ENCODE results near the gene CES2. TPM values are rescaled to one million over a fixed set of nuclear protein-coding genes. Genes with fewer than 3 reads are reported as not detected.
A peak's percentile ranks its signal among the peaks of the same experiment; 100 is the strongest.
"Not testable (repeated sequence)": the region's sequence is repeated elsewhere in the genome, so short reads cannot be mapped to it uniquely, and the experiment has no call there.

CES2 gene
- total RNA-seq, 2 experiments from 2014 or later, result 32.5 to 32.7 TPM

DNA sequence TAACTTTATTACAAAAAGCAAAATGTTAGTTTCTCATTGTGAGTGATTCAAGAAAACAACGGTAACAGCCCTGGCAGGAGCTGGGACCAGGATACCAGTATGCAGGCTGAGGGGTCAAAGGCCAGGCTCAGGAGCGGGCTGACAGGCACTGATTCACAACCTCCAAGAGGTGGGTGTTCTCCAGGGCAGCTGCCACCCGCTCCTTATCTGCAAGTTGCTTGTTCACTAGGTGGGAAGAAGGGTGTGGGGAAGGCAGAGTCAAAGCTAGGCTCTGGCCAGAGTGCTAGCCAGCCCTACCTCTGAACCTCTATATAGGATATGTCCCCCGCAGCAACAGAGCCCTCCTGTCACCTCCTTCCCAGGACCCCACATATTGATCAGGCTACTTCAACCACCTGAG is 3.2 kb upstream of the CES2 start:
- Mint-ChIP-seq H3K27me3 (no peaks in the 10 kb centered on the region), H3K9me3 (no peaks in the 10 kb centered on the region), H3K4me1 (ENCODE audit: low read depth) (peaks cover 47% of the 10 kb centered on the region), H3K4me3 (peak overlapping the region; percentile 17), H3K36me3 (peaks cover 27% of the 10 kb centered on the region), H3K27ac (peak overlapping the region; percentile 97)
- intact Hi-C loops (cut with micrococcal nuclease), result no loop called here
- DNase-seq, result no peak
- ChIA-PET CTCF (interaction anchor here (1.3 to 2.3 kb wide), 3 partner anchors 36 to 204 kb away, joined by 6 to 10 read pairs (median 7); partner anchors contain the start of gene NAE1), POLR2A (no interaction called here)

GRCh38 chr16:66933776-66934137 is 1.6 kb upstream of the CES2 start:
- H3K36me3 Mint-ChIP-seq, result peaks cover 27% of the 10 kb centered on the region
- no peaks in the 10 kb centered on the region for H3K9me3 Mint-ChIP-seq
- DNase-seq, result peak; percentile 76
- POLR2A ChIA-PET, result interaction anchor here (0.6 to 1.5 kb wide), 8 partner anchors 15 to 103 kb away, joined by 3 to 4 read pairs (median 3); partner anchors contain the start of genes NAE1 and PDP2
- no peaks in the 10 kb centered on the region for H3K27me3 Mint-ChIP-seq
- H3K4me3 Mint-ChIP-seq, result peak overlapping the region; percentile 100
- intact Hi-C loops (cut with micrococcal nuclease), result no loop called here
- CTCF ChIA-PET, result interaction anchor here (0.7 to 2.3 kb wide), 4 partner anchors 37 to 221 kb away, joined by 3 to 10 read pairs (median 4); partner anchors contain the start of gene NAE1
- peaks cover 49% of the 10 kb centered on the region for H3K4me1 Mint-ChIP-seq (ENCODE audit: low read depth)
- peak overlapping the region; percentile 97 for H3K27ac Mint-ChIP-seq

- peak; percentile 93 for DNase-seq
- peaks cover 27% of the 10 kb centered on the region for H3K36me3 Mint-ChIP-seq
- CTCF ChIA-PET, result interaction anchor here (0.7 to 2.3 kb wide), 4 partner anchors 38 to 270 kb away, joined by 3 to 10 read pairs (median 4); partner anchors contain the start of gene NAE1
These were observed 1.0 kb upstream of the CES2 start, which contains the start of gene CIAO2B for GRCh38 chr16:66934138-66934838. Gene CIAO2B, minus strand, starts transcription at chr16:66934402. Its CDS starts 38 bp downstream, at chr16:66934364.

GRCh38 chr16:66934839-66935313 is 440 bp upstream of the CES2 start:
- peak overlapping the region; percentile 100 for H3K4me3 Mint-ChIP-seq
- ChIA-PET CTCF (interaction anchor here (0.7 to 2.0 kb wide), 3 partner anchors 104 to 269 kb away, joined by 3 to 4 read pairs (median 3); partner anchors contain the start of gene NAE1), POLR2A (interaction anchor here (1.5 kb wide), 1 partner anchor 20 kb away, joined by 4 read pairs; no protein-coding TSS in a partner anchor)
- DNase-seq; intact Hi-C loops (cut with micrococcal nuclease); H3K27me3 Mint-ChIP-seq; H3K9me3 Mint-ChIP-seq: not testable (repeated sequence)
- peak overlapping the region; percentile 97 for H3K27ac Mint-ChIP-seq
- H3K36me3 Mint-ChIP-seq, result peaks cover 27% of the 10 kb centered on the region
- H3K4me1 Mint-ChIP-seq (ENCODE audit: low read depth), result peaks cover 49% of the 10 kb centered on the region

More at GRCh38 chr16:66934138-66934838, 1.0 kb upstream of the CES2 start, which contains the start of gene CIAO2B:
- intact Hi-C loops (cut with micrococcal nuclease), result no loop called here
- POLR2A ChIA-PET, result interaction anchor here (1.5 kb wide), 1 partner anchor 19 kb away, joined by 4 read pairs; no protein-coding TSS in a partner anchor
- H3K9me3 Mint-ChIP-seq, result no peaks in the 10 kb centered on the region
- no peaks in the 10 kb centered on the region for H3K27me3 Mint-ChIP-seq
- peak within 1 kb of the TSS; percentile 97 for H3K27ac Mint-ChIP-seq
- peak within 1 kb of the TSS; percentile 100 for H3K4me3 Mint-ChIP-seq
- peaks cover 49% of the 10 kb centered on the region for H3K4me1 Mint-ChIP-seq (ENCODE audit: low read depth)

DNA sequence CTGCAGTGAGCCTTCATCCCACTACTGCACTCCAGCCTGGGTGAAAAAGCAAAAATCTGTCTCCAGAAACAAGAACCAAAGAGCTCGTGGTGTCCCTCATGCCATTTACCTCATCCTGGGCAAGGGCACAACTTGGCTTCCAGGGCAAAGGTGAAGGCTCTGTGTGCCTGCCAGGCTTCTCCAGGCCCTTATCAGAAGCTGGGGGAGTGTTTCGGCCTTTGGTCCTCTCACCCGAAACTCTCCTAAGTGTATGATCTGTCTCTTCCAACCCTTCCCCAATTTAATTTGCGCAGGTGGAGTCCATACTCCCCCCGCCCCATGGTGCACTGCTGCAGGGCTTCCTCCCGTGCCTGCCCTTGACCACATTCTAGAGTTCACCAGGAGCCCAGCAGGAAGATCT is 1.1 kb downstream of the CES2 start:
- ChIA-PET CTCF (interaction anchor here (0.6 to 0.9 kb wide), 3 partner anchors 10 to 62 kb away, joined by 3 read pairs; no protein-coding TSS in a partner anchor), POLR2A (no interaction called here)
- H3K4me1 Mint-ChIP-seq (ENCODE audit: low read depth), result peaks cover 49% of the 10 kb centered on the region
- intact Hi-C loops (cut with micrococcal nuclease), result no loop called here
- no peaks in the 10 kb centered on the region for H3K27me3 Mint-ChIP-seq
- no peaks in the 10 kb centered on the region for H3K9me3 Mint-ChIP-seq
- H3K36me3 Mint-ChIP-seq, result peaks cover 29% of the 10 kb centered on the region
- no peak for DNase-seq
- H3K27ac Mint-ChIP-seq, result peak overlapping the region; percentile 30
- peak overlapping the region; percentile 23 for H3K4me3 Mint-ChIP-seq

DNA sequence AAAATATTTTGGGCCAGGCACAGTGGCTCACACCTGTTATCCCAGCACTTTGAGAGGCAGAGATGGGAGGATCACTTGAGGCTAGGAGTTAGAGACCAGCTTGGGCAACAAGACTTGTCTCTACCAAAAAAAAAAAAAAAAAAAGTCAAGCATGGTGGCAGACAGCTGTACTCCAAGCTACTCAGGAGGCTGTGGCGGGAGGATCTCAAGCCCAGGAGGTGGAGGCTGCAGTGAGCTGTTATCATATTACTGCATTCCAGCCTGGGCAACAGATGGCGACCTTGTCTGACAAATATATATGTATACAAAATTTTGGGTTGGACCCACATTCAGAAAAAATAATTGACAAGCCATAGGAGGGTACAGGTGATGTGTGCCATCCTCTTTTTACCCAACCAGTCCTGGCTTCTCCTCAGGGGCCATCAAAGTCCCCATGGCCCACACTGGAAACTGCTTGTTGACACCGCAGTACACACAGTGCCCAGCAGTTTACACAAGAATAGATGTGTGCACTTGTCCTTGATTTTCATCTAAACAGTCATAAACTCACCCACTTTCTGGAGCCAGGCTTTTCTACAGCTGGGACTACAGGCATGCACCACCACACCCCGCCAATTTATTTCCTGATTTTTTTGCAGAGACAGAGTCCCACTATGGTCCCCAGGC is 1.7 kb downstream of the CES2 start:
- no peaks in the 10 kb centered on the region for H3K27me3 Mint-ChIP-seq
- no peak for DNase-seq
- no peak overlapping the region for H3K4me3 Mint-ChIP-seq
- intact Hi-C loops (cut with micrococcal nuclease), result no loop called here
- peaks cover 30% of the 10 kb centered on the region for H3K36me3 Mint-ChIP-seq
- H3K9me3 Mint-ChIP-seq, result no peaks in the 10 kb centered on the region
- CTCF ChIA-PET, result interaction anchor here (0.7 to 0.9 kb wide), 2 partner anchors 17 to 62 kb away, joined by 3 read pairs; no protein-coding TSS in a partner anchor
- H3K27ac Mint-ChIP-seq, result no peak overlapping the region
- POLR2A ChIA-PET, result no interaction called here
- H3K4me1 Mint-ChIP-seq (ENCODE audit: low read depth), result peaks cover 45% of the 10 kb centered on the region

DNA sequence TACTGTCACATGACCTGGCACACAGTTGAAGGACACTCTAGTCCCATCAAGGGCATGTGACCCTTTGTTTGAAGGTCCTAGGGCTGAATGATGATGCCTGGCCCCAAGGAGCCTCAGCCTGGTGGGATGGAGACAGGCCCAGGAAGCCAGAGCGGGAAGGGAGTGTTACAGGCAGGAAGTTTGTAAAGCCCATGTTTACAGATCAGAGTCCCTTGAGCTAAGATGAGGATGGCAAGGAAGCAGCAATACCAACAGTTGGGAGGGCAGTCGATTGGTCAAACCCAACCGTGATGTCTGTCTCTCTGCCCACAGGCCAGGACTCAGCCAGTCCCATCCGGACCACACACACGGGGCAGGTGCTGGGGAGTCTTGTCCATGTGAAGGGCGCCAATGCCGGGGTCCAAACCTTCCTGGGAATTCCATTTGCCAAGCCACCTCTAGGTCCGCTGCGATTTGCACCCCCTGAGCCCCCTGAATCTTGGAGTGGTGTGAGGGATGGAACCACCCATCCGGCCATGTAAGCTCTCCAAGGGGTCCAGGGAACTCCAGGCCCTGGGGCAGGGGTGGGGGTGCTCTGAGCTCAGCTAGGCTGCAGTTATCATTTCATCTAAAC is 2.5 kb downstream of the CES2 start:
- no peaks in the 10 kb centered on the region for H3K9me3 Mint-ChIP-seq
- CTCF ChIA-PET, result interaction anchor here (0.7 to 1.4 kb wide), 2 partner anchors 10 to 23 kb away, joined by 4 to 5 read pairs; partner anchors contain the start of gene CES3
- no peak overlapping the region for H3K4me3 Mint-ChIP-seq
- peaks cover 37% of the 10 kb centered on the region for H3K4me1 Mint-ChIP-seq (ENCODE audit: low read depth)
- POLR2A ChIA-PET, result no interaction called here
- no peaks in the 10 kb centered on the region for H3K27me3 Mint-ChIP-seq
- peaks cover 28% of the 10 kb centered on the region for H3K36me3 Mint-ChIP-seq
- intact Hi-C loops (cut with micrococcal nuclease), result no loop called here
- DNase-seq, result no peak
- no peak overlapping the region for H3K27ac Mint-ChIP-seq

DNA sequence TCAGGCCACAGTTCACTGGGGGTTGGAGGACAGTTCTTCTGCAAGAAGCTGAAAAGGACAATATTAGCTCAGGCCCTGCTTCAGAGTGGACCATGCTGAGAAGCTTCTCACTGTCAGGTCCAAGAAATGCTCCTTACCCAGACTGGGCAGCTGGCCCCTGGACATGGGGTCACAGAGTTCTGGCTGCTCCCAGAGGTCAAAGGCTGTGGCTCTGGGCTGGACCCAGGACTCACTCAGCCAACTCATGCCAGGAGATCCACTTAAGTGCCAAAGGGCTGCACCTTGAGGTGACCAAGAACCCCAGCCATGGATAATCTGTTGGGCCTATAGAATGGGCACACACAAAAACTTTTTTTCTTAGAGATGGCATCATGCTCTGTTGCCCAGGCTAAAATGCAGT is 4.0 kb downstream of the CES2 start:
- peaks cover 17% of the 10 kb centered on the region for H3K36me3 Mint-ChIP-seq
- ChIA-PET POLR2A (no interaction called here), CTCF (interaction anchor here (1.4 kb wide), 2 partner anchors 12 to 22 kb away, joined by 3 to 5 read pairs; partner anchors contain the start of gene CES3)
- H3K4me1 Mint-ChIP-seq (ENCODE audit: low read depth), result peaks cover 25% of the 10 kb centered on the region
- no peaks in the 10 kb centered on the region for H3K9me3 Mint-ChIP-seq
- no peaks in the 10 kb centered on the region for H3K27me3 Mint-ChIP-seq
- H3K27ac Mint-ChIP-seq, result no peak overlapping the region
- intact Hi-C loops (cut with micrococcal nuclease), result no loop called here
- H3K4me3 Mint-ChIP-seq, result no peak overlapping the region
- no peak for DNase-seq

DNA sequence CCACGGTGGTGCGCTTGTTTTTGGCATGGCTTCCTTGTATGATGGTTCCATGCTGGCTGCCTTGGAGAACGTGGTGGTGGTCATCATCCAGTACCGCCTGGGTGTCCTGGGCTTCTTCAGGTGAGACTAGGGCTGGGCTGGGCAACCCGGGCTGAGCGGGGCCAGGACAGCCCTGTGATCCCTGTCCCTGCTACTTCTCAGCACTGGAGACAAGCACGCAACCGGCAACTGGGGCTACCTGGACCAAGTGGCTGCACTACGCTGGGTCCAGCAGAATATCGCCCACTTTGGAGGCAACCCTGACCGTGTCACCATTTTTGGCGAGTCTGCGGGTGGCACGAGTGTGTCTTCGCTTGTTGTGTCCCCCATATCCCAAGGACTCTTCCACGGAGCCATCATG is 4.9 kb downstream of the CES2 start:
- CTCF ChIA-PET, result no interaction called here
- no peak for DNase-seq
- no peak overlapping the region for H3K4me3 Mint-ChIP-seq
- H3K4me1 Mint-ChIP-seq (ENCODE audit: low read depth), result peaks cover 22% of the 10 kb centered on the region
- H3K27ac Mint-ChIP-seq, result no peak overlapping the region
- peaks cover 13% of the 10 kb centered on the region for H3K36me3 Mint-ChIP-seq
- no peaks in the 10 kb centered on the region for H3K9me3 Mint-ChIP-seq
- intact Hi-C loops (cut with micrococcal nuclease), result no loop called here
- no peaks in the 10 kb centered on the region for H3K27me3 Mint-ChIP-seq
- POLR2A ChIA-PET, result no interaction called here

- peaks cover 6% of the 10 kb centered on the region for H3K4me1 Mint-ChIP-seq (ENCODE audit: low read depth)
- intact Hi-C loops (cut with micrococcal nuclease), result no loop called here
- H3K27ac Mint-ChIP-seq, result no peak overlapping the region
These were observed 7.7 kb downstream of the CES2 start for GRCh38 chr16:66942981-66943380.

DNA sequence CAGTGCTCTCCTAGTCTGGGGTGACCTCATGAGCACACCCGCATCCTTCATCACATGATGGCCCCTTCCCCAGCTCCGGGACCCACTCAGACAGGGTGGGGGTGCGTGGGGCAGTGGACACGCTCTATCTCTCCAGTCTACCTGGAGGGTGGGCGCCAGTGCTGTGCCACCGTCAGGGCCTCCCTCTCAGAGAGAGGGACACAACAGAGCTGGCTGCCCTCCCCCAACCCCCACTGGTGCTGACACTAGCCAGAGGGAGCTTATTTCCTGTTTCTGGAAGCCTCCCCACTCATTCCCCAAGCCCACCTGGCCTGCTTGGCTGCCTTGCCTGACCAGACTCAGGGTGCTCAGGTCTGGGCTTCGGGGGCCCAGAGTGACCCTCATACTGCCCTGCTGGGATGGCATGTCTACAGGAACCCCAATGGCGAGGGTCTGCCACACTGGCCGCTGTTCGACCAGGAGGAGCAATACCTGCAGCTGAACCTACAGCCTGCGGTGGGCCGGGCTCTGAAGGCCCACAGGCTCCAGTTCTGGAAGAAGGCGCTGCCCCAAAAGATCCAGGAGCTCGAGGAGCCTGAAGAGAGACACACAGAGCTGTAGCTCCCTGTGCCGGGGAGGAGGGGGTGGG is 8.2 kb downstream of the CES2 start:
- intact Hi-C loops (cut with micrococcal nuclease), result no loop called here
- POLR2A ChIA-PET, result no interaction called here
- H3K9me3 Mint-ChIP-seq, result no peaks in the 10 kb centered on the region
- H3K27me3 Mint-ChIP-seq, result peaks cover 3% of the 10 kb centered on the region
- CTCF ChIA-PET, result interaction anchor here (0.6 to 1.3 kb wide), 4 partner anchors 17 to 212 kb away, joined by 3 to 6 read pairs (median 4); partner anchors contain the start of gene CES3
- H3K4me3 Mint-ChIP-seq, result no peak overlapping the region
- no peak overlapping the region for H3K27ac Mint-ChIP-seq
- H3K4me1 Mint-ChIP-seq (ENCODE audit: low read depth), result peaks cover 9% of the 10 kb centered on the region
- DNase-seq, result no peak
- peaks cover 13% of the 10 kb centered on the region for H3K36me3 Mint-ChIP-seq

More at GRCh38 chr16:66942981-66943380, 7.7 kb downstream of the CES2 start:
- POLR2A ChIA-PET, result no interaction called here
- Mint-ChIP-seq H3K27me3 (no peaks in the 10 kb centered on the region), H3K9me3 (no peaks in the 10 kb centered on the region), H3K36me3 (peaks cover 13% of the 10 kb centered on the region), H3K4me3 (no peak overlapping the region)
- CTCF ChIA-PET, result interaction anchor here (0.7 to 1.1 kb wide), 3 partner anchors 18 to 242 kb away, joined by 3 to 4 read pairs (median 3); partner anchors contain the start of gene CES3
- no peak for DNase-seq

Measured in activated CD4-positive, alpha-beta memory T cell treated with anti-CD3 and anti-CD28 coated beads for 36 hours (primary cell).